ENCODE measurements around the gene RNF31. TPM values are rescaled to one million over a fixed set of nuclear protein-coding genes. Genes with fewer than 3 reads are reported as not detected.

The RNF31 gene
- total and polyA plus RNA-seq, 2 of the 13 experiments (the other 11 are each of a cell fraction or from before 2014, with no cell fraction given): 48.2 to 86.8 TPM

- TF ChIP-seq PBX2 (CRISPR knock-in tag; IDR thresholded peaks at IDR 0.05): peak; percentile 97
- peak; percentile 85 for TF ChIP-seq RXRB (CRISPR knock-in tag; IDR thresholded peaks at IDR 0.05; ENCODE audit: borderline replicate concordance)
- peak; percentile 99 for TF ChIP-seq TFE3 (CRISPR knock-in tag; IDR thresholded peaks at IDR 0.05)
- TF ChIP-seq ZFP1 (CRISPR knock-in tag; IDR thresholded peaks at IDR 0.05): no peak; the same call in 1 of the 2 replicates
- no peak; the same call in 1 of the 2 replicates for TF ChIP-seq TOE1 (CRISPR knock-in tag; IDR thresholded peaks at IDR 0.05)
- peak; percentile 77 for TF ChIP-seq CCAR2 (optimal IDR thresholded peaks at IDR 0.05; ENCODE audit: low read depth, low read length)
- TF ChIP-seq POLR2G (IDR thresholded peaks at IDR 0.05; ENCODE audit: low read depth, low read length): peak; percentile 53
- peak; percentile 86 for TF ChIP-seq THAP11 (CRISPR knock-in tag; IDR thresholded peaks at IDR 0.05)
- TF ChIP-seq E2F5 (CRISPR knock-in tag; conservative IDR thresholded peaks at IDR 0.05): peak; percentile 90
- TF ChIP-seq PCBP2 (optimal IDR thresholded peaks at IDR 0.05; ENCODE audit: low read depth, low read length, poor library complexity, severe bottlenecking): no peak
- TF ChIP-seq ZNF276 (CRISPR knock-in tag; IDR thresholded peaks at IDR 0.05; ENCODE audit: low read depth): peak; percentile 55
- peak; percentile 83 for TF ChIP-seq CREB3 (CRISPR knock-in tag; IDR thresholded peaks at IDR 0.05)
- no peak; the same call in 1 of the 2 replicates for TF ChIP-seq ZNF761 (CRISPR knock-in tag; conservative IDR thresholded peaks at IDR 0.05)
- TF ChIP-seq, protein P1, sequence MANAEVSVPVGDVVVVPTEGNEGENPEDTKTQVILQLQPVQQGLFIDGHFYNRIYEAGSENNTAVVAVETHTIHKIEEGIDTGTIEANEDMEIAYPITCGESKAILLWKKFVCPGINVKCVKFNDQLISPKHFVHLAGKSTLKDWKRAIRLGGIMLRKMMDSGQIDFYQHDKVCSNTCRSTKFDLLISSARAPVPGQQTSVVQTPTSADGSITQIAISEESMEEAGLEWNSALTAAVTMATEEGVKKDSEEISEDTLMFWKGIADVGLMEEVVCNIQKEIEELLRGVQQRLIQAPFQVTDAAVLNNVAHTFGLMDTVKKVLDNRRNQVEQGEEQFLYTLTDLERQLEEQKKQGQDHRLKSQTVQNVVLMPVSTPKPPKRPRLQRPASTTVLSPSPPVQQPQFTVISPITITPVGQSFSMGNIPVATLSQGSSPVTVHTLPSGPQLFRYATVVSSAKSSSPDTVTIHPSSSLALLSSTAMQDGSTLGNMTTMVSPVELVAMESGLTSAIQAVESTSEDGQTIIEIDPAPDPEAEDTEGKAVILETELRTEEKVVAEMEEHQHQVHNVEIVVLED (CRISPR knock-in tag; IDR thresholded peaks at IDR 0.05; ENCODE audit: borderline replicate concordance): peak; percentile 95
- peak; percentile 98 for TF ChIP-seq MXI1 (IDR thresholded peaks at IDR 0.05; ENCODE audit: borderline replicate concordance, low read depth, low read length)
- TF ChIP-seq CBX1 (IDR thresholded peaks at IDR 0.05; ENCODE audit: low read depth): peak; percentile 95
- peak; percentile 91 for TF ChIP-seq ZNF782 (CRISPR knock-in tag; IDR thresholded peaks at IDR 0.05; ENCODE audit: borderline replicate concordance)
- TF ChIP-seq AGO1 (IDR thresholded peaks at IDR 0.05; ENCODE audit: low read depth, low read length, poor library complexity, severe bottlenecking): peak; percentile 87
- no peak; the same call in 1 of the 2 replicates for TF ChIP-seq SOX13 (IDR thresholded peaks at IDR 0.05)
- peak; percentile 4 to 78; a peak in 3 of 4 replicates for TF ChIP-seq SOX13 (CRISPR knock-in tag; conservative IDR thresholded peaks at IDR 0.05 in 1 of 2, IDR thresholded peaks at IDR 0.05 in 1 of 2)
Measured at GRCh38 chr14:24114532-24115421, 32.5 kb upstream of the RNF31 start, which contains the start of the genes DCAF11 and NRL (continued).

Data from HepG2 (cell line).